GM21737 (cell line): Measurements from ENCODE around the gene PCSK5.

Experiments
- ATAC-seq: cut with Tn5 transposase; IDR thresholded peaks from one replicate; pipeline ENCODE4 v1.9.1; 2021; ENCODE audit warnings: mild to moderate bottlenecking, moderate library complexity; ENCODE audit not compliant: unreplicated experiment

Gene PCSK5

GRCh38 chr9:76373784-76374474 is 483.5 kb downstream of the PCSK5 start:
- ATAC-seq = no peak

DNA sequence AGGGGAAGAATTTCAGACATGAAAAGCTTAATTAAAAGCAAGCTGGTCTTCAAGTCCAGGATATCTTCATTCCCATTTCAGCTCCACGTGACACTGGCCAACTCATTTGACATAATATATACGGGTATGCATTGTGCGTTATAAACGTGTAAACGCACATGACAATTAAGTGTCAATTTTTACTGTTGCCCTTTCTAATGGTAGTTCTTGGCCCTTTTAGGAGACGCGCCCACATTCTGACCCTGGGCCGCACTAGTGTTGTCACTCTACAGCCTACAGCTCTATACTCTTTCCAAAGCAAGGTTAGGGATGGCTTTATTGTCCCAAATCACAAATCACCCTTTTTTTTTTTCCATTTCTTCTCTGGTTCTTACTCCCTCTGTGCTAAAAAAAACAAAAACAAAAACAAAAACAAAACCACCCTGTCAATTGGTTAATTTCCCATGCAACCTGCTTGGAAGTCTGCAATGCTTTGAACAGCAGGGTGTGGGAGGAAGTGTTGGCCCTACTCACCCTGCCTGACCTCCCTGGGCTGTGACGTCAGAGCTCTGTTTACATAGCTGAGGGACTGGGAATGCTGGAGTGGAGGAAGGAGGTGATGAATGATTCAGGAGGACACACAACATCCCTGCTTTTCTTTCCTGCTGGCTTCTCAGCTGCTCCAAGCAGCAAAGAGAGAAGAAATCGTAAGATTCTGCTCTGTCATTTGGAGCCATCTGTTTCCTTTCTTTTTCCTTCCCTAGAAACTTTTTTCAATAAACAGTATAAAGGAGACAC is 484.5 kb downstream of the PCSK5 start:
- ATAC-seq = no peak

GRCh38 chr9:76377791-76378190 is 487.3 kb downstream of the PCSK5 start:
- no peak for ATAC-seq

DNA sequence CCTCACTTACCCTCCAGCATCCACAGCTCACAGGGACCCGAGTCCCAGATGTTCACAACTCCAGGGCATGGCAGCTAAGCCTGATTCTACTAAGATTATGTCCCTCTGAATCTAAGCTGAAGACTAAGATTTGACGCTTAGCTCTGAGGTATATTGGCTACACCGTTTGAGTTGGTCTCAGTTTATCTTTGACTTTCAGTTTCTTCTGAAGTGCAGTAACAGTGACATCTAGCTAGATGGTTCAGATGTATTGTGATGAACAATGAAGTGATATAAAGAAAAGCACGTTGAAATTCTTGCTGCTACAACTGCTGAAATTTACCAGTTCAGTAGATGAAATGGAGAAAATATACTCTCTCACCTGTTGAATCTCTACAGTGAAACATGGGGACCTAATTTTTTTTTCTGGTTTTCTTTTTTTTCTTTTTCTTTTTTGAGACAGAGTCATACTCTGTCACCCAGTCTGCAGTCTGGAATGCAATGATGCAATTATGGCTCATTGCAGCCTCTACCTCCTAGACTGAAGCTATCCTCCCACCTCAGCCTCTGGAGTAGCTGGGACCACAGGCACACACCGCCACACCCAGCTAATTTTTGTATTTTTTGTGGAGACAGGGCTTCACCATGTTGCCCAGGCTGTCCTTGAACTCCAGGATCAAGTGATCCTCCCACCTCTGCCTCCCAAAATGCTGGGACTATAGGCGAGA is 488.0 kb downstream of the PCSK5 start:
- no peak for ATAC-seq

GRCh38 chr9:76379494-76379893 is 489.0 kb downstream of the PCSK5 start:
- ATAC-seq = no peak

DNA sequence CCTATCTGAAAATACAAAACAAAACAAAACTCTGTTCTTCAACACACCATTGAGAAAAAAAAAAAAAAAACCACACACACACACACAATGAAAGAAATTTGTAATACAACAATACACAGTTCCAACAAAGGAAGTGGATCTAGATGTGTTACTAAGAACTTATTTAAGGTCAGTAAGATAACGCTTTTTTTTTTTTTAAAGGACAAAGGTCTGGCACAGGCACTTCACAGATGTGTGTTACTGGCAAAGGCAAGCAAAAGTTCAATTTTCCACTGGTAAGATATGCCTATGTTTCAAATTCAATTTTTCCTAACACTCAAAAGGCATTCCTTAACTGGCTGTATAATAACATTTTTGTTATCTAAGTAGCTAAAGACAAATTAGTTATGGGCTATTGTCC is 500.2 kb downstream of the PCSK5 start:
- no peak for ATAC-seq

DNA sequence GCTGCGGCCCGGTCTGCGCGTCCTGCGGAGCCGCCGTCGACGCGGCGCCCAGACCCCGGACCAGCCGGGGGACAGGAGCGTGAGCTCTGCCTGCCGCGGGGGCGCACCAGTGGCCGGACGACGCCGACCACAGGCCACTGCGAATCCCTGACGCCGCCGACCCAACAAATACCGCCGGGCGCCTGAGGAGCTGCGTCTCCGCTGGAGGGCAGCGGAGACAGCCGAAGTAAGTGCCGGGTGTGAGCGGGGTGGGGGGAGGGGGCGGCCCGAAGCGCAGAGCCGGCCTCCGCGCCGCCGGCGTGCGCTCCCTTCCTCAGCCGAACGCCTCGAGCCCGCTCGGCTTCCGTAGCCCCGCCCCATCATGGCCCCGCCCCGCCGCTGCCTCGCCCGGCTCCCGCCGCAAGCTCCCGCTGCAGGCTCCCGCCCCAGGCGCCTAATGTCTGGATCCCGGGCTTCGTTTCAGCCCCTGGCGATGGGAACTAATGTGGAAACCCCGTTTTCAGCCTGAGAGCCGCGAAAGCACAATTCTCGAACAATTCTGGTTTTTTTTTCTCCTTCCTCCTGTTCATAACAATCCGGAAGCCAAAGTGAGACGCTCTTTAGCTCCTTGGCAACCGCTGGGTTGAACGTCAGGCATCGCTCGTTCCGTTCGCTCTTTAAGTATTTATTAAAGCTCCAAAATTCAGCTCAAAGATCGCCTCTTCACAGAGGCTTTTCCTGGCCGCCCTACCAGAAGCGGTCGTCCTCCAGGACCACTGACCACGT is 503.9 kb downstream of the PCSK5 start, which contains the start of gene RFK:
TSS of gene RFK (minus strand) at position 232 of the 765 bp plus-strand sequence. CDS start 255 bp downstream, outside the sequence.
- peak; percentile 66 for ATAC-seq

DNA sequence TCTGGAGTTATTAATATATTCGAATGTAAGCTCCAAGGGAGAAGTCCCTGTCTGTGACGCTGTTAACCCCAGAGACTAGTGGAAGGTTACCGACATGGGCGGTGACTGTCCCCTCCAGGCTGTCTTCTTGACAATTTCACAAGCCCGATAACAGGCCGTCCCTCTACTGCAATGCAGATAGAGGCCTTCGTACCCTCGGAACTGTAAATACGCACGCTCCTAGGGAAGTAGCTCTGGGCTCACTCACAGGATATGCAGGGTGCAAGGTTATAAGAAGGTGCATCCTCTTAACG is 504.4 kb downstream of the PCSK5 start:
- ATAC-seq = peak; percentile 51

GRCh38 chr9:76395381-76395780 is 504.9 kb downstream of the PCSK5 start:
- no peak for ATAC-seq

- ATAC-seq = no peak
Observed at GRCh38 chr9:76396144-76396543, 505.7 kb downstream of the PCSK5 start.

DNA sequence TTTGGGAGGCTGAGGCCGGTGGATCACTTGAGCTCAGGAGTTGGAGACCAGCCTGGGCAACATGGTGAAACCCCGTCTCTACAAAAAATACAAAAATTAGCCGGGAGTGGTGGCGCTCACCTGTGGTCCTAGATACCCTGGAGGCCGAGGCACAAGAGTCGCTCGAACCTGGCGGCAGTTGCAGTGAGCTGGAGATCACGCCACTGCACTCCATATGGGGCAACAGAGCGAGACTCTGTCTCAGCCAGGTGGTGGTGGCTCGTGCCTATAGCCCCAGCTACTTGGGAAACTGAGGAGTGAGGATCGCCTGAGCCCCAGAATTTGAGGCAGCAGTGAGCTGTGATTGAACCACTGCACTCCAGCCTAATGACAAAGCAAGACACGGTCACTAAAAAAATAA is 506.1 kb downstream of the PCSK5 start:
- ATAC-seq = no peak

GRCh38 chr9:76399856-76400255 is 509.4 kb downstream of the PCSK5 start:
- ATAC-seq = no peak

GRCh38 chr9:76400534-76401096 is 510.1 kb downstream of the PCSK5 start:
- no peak for ATAC-seq

- no peak for ATAC-seq
Observed at GRCh38 chr9:76401176-76401575, 510.7 kb downstream of the PCSK5 start.

- no peak for ATAC-seq
Observed at GRCh38 chr9:76401580-76402354, 511.3 kb downstream of the PCSK5 start.

GRCh38 chr9:76403352-76403751 is 512.9 kb downstream of the PCSK5 start:
- ATAC-seq = peak; percentile 90

GRCh38 chr9:76404401-76404800 is 513.9 kb downstream of the PCSK5 start:
- ATAC-seq = no peak

DNA sequence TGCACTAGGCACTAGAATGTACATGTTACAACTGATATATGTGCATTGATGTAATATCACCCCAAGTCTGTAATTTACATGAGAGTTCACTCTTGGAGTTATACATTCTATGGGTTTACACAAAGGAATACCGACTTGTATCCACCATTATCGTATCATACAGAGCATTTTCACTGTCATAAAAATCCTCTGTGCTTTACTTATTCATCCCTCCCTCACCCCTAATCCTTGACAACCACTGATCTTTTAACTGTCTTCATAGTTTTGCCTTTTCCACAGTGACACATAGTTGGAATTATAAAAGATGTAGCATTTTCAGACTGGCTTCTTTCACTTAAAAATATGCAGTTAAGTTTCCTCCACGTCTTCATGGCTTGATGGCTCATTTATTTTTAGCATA is 514.9 kb downstream of the PCSK5 start:
- no peak for ATAC-seq

DNA sequence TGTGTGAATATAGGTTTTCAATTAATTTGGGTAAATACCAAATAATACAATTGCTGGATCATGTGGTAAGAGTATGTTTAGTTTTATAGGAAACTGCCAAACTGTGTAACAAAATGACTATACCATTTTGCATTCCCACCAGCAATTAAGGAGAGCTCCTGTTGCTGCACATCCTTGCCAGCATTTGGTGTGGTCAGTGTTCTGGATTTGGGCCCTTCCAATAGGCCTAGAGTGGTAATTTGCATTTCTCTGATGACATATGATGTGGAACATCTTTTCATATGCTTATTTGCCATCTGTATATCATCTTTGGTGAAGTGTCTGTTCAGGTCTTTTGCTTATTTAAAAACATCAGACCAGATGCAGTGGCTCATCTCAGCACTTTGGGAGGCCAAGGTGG is 515.4 kb downstream of the PCSK5 start:
- no peak for ATAC-seq
